ENCODE measurements around the gene GNG10.

- no peak for TF ChIP-seq CTCF (IDR thresholded peaks at IDR 0.05)
- no peak for TF ChIP-seq POLR2A (IDR thresholded peaks at IDR 0.05)
- no peak for TF ChIP-seq POLR2AphosphoS5 (IDR thresholded peaks at IDR 0.05)
- no peak for TF ChIP-seq EP300 (IDR thresholded peaks at IDR 0.05)
Measured at GRCh38 chr9:111679199-111679598, 17.8 kb downstream of the GNG10 start.
